ENCODE data around the gene GALNTL6.
"Not testable (repeated sequence)": the region's sequence is repeated elsewhere in the genome, so short reads cannot be mapped to it uniquely, and the experiment has no call there.

GALNTL6 gene

GRCh38 chr4:172962564-172963353 is 1149.6 kb downstream of the GALNTL6 start:
- in situ Hi-C loops (cut with MboI; ENCODE audit: low sequenced_read_pairs) = no loop called here

DNA sequence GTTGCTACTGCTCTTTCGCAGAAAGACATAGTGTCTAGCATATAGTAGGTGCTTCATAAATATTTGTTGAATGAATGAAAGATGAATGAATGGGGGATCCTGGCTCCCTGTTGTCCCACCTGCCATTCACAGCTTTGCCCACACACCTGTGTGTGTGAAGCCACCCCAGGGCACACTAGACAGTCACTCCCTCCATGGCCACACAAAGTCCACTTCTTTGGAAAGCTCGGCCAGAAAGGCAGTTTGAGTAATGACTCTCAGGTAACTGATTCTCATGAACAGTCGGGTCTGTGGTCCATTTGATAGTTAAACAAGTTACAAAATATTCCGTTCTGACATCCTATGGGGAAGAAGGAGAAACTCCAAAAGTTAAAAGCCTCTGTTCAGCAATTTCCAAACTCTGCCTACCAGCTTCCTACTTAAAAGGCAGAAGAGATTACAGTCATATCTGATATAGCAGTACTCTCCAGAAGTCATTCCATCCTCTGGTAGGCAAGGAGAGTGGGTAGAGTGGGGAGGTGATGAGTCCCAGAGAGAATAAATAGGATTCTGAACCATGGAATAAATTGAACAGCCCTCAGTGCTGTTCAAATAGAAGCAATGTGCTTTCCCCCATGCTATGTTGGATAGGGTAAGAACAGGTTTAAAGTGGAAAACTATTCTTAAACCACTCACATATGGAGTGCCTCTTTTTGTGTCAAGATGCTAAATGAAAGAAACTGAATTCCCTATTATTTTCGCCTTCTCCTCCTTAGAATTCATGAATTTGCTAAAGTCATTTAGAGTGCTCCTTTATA is 1150.5 kb downstream of the GALNTL6 start:
- in situ Hi-C loops (cut with MboI; ENCODE audit: low sequenced_read_pairs) = no loop called here

DNA sequence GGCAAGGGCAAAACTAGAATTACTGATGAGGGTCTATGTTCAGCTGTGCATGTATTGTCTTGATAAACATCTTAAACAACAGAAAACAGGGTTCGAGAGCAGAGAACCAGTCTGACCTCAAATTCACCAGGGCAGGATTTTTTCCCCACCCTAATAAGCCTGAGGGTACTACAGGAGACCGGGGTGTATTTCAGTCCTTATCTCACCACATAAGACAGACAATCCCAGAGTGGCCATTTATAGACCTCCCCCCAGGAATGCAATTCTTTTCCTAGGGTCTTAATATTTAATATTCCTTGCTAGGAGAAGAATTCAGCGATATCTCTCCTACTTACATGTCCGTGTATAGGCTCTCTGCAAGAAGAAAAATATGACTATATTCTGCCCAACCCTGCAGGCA is 1157.0 kb downstream of the GALNTL6 start:
- in situ Hi-C loops (cut with MboI; ENCODE audit: low sequenced_read_pairs) = not testable (repeated sequence)

GRCh38 chr4:172974586-172974985 is 1161.4 kb downstream of the GALNTL6 start:
- in situ Hi-C loops (cut with MboI; ENCODE audit: low sequenced_read_pairs) = no loop called here

DNA sequence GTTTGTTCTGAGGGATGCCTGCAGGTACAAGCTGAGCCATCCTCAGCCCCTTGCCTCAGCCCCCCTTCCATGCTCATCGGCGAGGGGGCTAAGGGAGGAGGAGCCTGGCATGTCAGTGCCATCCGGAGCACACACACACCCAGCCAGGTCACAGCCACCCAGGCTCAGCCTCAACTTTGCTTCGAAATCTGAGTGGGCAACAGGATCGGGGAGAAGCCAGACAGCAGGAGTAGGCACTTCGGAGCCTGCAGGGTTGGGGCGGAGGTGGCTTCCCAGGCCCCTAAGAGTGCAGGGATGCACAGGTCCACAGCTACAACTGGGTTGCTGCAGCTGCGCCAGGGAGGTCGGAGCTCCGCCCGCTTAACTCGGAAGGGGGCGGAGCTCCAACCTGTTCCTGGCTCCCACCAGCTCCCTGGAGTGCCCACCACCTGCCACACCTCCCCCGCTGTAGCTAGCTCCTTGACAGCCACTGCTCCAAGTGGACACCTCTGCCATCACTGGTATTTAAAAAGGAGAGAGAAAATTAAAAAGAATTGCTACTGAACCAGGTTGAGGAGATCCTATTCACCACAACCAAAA is 1162.5 kb downstream of the GALNTL6 start:
- in situ Hi-C loops (cut with MboI; ENCODE audit: low sequenced_read_pairs) = no loop called here

GRCh38 chr4:172977491-172978041 is 1164.4 kb downstream of the GALNTL6 start:
- in situ Hi-C loops (cut with MboI; ENCODE audit: low sequenced_read_pairs) = not testable (repeated sequence)

GRCh38 chr4:172978848-172979247 is 1165.6 kb downstream of the GALNTL6 start:
- in situ Hi-C loops (cut with MboI; ENCODE audit: low sequenced_read_pairs) = no loop called here

- in situ Hi-C loops (cut with MboI; ENCODE audit: low sequenced_read_pairs) = no loop called here
These were observed 1166.1 kb downstream of the GALNTL6 start for GRCh38 chr4:172979332-172979731.

- in situ Hi-C loops (cut with MboI; ENCODE audit: low sequenced_read_pairs) = no loop called here
These were observed 1167.0 kb downstream of the GALNTL6 start for GRCh38 chr4:172980219-172980618.

DNA sequence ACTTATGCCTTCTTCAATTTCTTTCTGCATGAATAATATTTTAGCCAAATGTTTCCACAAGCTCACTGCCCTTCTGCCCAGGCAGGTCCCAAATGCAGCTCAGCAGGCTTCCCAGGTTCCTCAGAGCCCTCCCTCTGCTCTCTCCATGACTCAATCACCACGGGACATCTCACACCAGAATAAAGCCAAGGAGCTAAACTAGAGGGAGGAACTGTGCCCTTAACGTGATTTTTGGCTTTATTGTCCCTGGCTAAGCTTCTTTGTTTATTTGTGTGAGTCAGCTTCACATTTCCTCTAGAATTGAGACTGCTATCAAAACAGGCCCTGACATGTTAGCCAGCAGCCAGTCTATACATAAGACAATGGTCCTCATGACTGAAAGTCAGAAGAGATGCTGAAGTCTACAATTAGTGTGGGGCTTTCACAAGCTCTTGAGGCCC is 1169.0 kb downstream of the GALNTL6 start:
- in situ Hi-C loops (cut with MboI; ENCODE audit: low sequenced_read_pairs) = no loop called here

DNA sequence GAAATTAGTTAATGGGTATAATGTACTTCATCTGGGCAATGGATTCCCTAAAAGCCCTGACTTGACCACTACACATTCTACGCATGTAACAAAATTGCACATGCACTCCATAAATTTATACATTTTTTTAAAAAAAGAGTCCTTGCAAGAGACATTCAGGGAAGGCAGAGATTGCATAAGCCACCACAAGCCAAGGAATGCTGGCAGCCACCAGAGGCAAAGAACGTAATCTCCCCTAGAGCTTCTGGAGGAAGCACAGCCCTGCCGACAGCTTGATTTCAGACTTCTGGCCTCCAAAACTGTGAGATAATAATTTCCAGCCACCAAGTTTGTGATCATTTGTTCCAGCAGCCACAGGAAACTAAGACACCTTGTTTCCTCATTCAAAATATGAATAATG is 1169.8 kb downstream of the GALNTL6 start:
- in situ Hi-C loops (cut with MboI; ENCODE audit: low sequenced_read_pairs) = no loop called here

GRCh38 chr4:172983631-172984030 is 1170.4 kb downstream of the GALNTL6 start:
- in situ Hi-C loops (cut with MboI; ENCODE audit: low sequenced_read_pairs) = no loop called here

- in situ Hi-C loops (cut with MboI; ENCODE audit: low sequenced_read_pairs) = no loop called here
These were observed 1172.3 kb downstream of the GALNTL6 start for GRCh38 chr4:172985552-172985951.

DNA sequence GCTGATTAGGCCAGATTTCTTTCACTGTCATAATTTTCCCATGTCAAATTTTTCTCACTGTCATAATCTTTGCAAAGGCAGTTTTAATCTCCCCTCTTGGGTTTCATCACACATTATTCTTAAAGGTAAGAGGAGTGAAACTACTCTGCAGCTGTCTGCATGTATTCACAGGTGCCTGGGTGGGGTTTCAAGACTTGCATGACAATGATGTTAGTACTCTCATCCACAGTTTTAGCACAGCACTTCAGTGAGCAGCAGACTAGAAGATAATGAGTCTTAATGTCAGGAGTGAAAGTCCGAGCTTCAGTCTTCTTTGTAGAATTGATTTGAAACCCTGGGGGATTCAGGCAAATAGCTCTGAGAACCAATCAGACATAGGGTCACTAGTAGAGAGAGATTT is 1172.9 kb downstream of the GALNTL6 start:
- in situ Hi-C loops (cut with MboI; ENCODE audit: low sequenced_read_pairs) = no loop called here

DNA sequence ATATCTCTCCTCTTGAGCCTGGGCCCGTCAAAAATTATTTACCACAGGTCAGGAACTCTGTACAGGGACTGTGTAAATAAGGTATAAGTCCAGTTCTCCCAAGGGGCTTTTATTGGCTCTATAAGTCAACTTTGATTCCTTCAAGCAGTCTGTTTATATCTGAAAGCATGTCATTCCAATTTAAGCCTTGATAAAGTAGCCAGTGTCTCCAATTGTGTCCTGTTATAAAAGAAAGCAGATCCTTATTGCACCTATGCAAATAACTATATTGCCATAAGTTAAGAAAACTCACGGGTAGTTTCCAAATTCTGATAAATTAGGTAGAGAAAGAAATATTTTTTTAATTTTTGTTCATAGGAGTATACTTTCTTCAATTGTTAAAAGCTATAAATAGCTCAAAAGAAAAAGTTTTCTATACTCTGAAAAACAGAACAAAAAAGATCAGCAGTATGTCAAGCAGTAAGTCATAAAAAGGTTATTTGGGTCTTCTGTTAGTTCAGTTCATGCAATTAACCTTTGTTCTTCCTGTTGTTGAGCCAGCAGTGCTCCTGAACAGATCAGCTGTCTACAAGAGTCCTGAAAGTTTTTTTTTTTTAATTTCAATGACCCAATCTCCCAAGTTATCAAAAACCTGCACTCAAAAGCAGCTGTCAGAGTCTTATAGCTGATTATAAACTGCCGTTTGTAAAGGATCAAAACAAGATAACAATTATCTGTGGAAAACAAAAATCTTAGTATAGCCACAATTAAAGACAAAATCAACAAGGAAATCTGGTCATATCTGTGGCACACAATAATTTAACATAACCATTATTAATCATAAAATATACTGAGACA is 1177.0 kb downstream of the GALNTL6 start:
- in situ Hi-C loops (cut with MboI; ENCODE audit: low sequenced_read_pairs) = no loop called here

GRCh38 chr4:172992648-172993378 is 1179.6 kb downstream of the GALNTL6 start:
- in situ Hi-C loops (cut with MboI; ENCODE audit: low sequenced_read_pairs) = no loop called here

DNA sequence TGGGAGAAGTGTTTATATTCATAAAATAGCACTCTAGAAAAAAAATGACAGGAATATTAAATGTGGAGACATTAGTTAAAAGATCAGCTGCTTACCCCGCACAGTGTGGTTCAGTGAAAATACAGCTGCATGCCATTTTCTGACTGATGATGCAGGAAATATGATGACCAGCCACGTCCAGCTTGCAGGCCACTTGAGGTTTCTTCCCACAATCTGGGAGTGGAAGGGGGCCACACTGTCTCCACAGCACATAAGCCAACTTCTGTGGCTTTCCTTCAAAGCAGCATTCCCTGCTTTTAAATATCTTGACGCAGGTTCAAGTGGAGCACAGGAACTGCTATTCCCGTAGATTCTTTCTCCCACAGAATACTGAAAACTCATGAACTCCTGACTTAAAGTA is 1182.0 kb downstream of the GALNTL6 start:
- in situ Hi-C loops (cut with MboI; ENCODE audit: low sequenced_read_pairs) = no loop called here

- in situ Hi-C loops (cut with MboI; ENCODE audit: low sequenced_read_pairs) = no loop called here
These were observed 1182.5 kb downstream of the GALNTL6 start for GRCh38 chr4:172995704-172996103.

DNA sequence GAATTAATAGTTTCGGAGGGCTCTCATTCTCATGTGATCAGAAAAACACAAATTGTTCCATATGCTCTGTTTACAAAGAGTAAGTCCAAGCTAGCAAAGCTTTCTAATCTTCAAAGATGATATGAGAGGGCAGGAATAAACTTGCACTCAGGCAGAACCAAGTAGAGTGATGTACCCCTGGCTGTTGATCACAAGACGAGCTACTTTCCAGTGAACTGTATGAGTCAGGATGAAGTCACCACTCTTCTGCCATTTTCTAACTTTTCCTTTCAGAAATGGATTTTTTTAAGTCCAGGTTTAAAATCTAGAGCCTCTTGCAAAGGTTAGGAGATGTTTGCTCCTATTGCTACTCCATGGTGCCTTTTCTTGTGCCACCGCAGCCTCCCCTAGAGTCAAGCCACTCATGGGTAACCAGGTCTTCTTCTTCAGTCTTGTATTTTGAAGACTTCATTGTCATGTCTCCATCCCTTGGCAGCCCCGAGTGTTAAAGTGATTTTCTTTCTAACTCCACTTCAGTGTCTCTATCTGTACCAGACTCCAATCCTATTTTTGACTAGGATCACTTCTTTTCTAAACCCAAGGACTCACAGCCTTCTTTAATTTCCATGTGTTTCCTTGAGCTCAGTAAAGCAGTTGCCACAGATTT is 1183.5 kb downstream of the GALNTL6 start:
- in situ Hi-C loops (cut with MboI; ENCODE audit: low sequenced_read_pairs) = no loop called here
